HepG2 (cell line): ENCODE results near the gene S100A4. TPM values are rescaled to one million over a fixed set of nuclear protein-coding genes. Genes with fewer than 3 reads are reported as not detected.

Source experiments
- ATAC-seq: fragments of 200-7000 bp; cut with Tn5 transposase; 3 replicates; pipeline ENCODE4 v1.9.1; 2020; ENCODE audit warnings: mild to moderate bottlenecking, moderate library complexity
- BruUV-seq: library from RNA; stranded (reverse); fragments of 400-500 nt; replicated peaks from 2 replicates; lab custom pipeline; 2021; lab: Mats Ljungman, UMichigan
- CTCF ChIA-PET: fragments of 300-600 bp; formaldehyde crosslinking; extraction: SDS; loops from one replicate; lab custom pipeline; 2021; ENCODE audit warnings: low total read pairs, inconsistent platforms, low intra/inter-chr PET ratio; lab: Yijun Ruan, JAX
- POLR2A ChIA-PET: fragments of 350-600 bp; sonication (Branson Sonifier 250); formaldehyde crosslinking; loops from one replicate; lab custom pipeline; 2020; ENCODE audit warnings: antibody characterized with exemption, inconsistent platforms; lab: Yijun Ruan, JAX
- DNase-seq: peaks from one replicate; pipeline ENCODE4 v3.0.0-alpha.2; 2015; ENCODE audit warnings: low spot score
- FAIRE-seq: peaks from 3 replicates; lab custom pipeline; 2011; peaks lifted over from hg19 to GRCh38; lab: Jason Lieb, UNC
- H2AFZ ChIP-seq: one replicate; pipeline ENCODE4 v1.6.1; 2011; ENCODE audit warnings: low read length, inconsistent platforms
- H3K27ac ChIP-seq: fragments of 300-600 bp; 3 replicates; pipeline ENCODE4 v1.8.0; 2011; ENCODE audit warnings: mixed run types, mild to moderate bottlenecking, mixed read lengths, low read length, inconsistent platforms; ENCODE audit not compliant: insufficient read depth; ENCODE audit errors: extremely low read length
- H3K27me3 ChIP-seq, 2 experiments: fragments of 200-600 bp in 1 of 2; 2 replicates in 1 of 2; 3 replicates in 1 of 2; pipeline versions ENCODE4 v1.6.0 to v1.8.0; 2011; ENCODE audit warnings: low read length in 2 of 2, mild to moderate bottlenecking in 2 of 2, moderate library complexity in 2 of 2, inconsistent platforms in 1 of 2; ENCODE audit not compliant: insufficient read depth in 2 of 2, control insufficient read depth in 1 of 2
- H3K36me3 ChIP-seq, 2 experiments: fragments of 200-600 bp in 1 of 2; replicated peaks in 1 of 2; 2 replicates in 1 of 2; 3 replicates in 1 of 2; pipeline versions ENCODE4 v1.5.1 to v1.8.0; 2011; ENCODE audit warnings: low read length in 2 of 2, inconsistent platforms in 1 of 2; ENCODE audit not compliant: insufficient read depth in 2 of 2, control insufficient read depth in 1 of 2
- H3K4me1 ChIP-seq: 2 replicates; pipeline ENCODE4 v1.5.1; 2012; ENCODE audit warnings: low read length, inconsistent platforms; ENCODE audit not compliant: insufficient read depth
- H3K4me2 ChIP-seq: 2 replicates; pipeline ENCODE4 v1.6.0; 2011; ENCODE audit warnings: low read depth, low read length, inconsistent platforms
- H3K4me3 ChIP-seq, 3 experiments: fragments of 200-600 bp in 1 of 3; sonication (generic), shearing (Covaris generic) in 1 of 3; replicated peaks in 1 of 3; 2 replicates each; pipeline ENCODE4 v1.5.1; 2011 to 2016; ENCODE audit warnings: low read length in 3 of 3, inconsistent platforms in 2 of 3, low read depth in 2 of 3, mild to moderate bottlenecking in 2 of 3, control low read depth in 1 of 3, mixed read lengths in 1 of 3; ENCODE audit not compliant: insufficient read depth in 1 of 3
- H3K79me2 ChIP-seq: one replicate; pipeline ENCODE4 v1.6.1; 2011; ENCODE audit warnings: low read length, inconsistent platforms; ENCODE audit not compliant: insufficient read depth
- H3K9ac ChIP-seq: 2 replicates; pipeline ENCODE4 v1.6.0; 2011; ENCODE audit warnings: mild to moderate bottlenecking, low read depth, low read length, inconsistent platforms; ENCODE audit not compliant: insufficient read depth
- H3K9me3 ChIP-seq: 2 replicates; pipeline ENCODE4 v1.5.1; 2012; ENCODE audit warnings: mild to moderate bottlenecking, low read length
- H4K20me1 ChIP-seq: 2 replicates; pipeline ENCODE4 v1.6.0; 2011; ENCODE audit warnings: inconsistent platforms, mild to moderate bottlenecking, low read length, moderate library complexity; ENCODE audit not compliant: insufficient read depth
- BCL6 ChIP-seq: IDR thresholded peaks from 2 replicates; pipeline ENCODE4 v1.6.1; 2016; ENCODE audit warnings: missing genetic modification reagents, missing compliant biosample characterization
- ERF ChIP-seq: IDR thresholded peaks from 2 replicates; pipeline ENCODE4 v1.6.1; 2018; ENCODE audit warnings: missing biosample characterization, missing genetic modification reagents
- GABPA ChIP-seq, 2 experiments: IDR thresholded peaks; 2 replicates each; pipeline ENCODE4 v1.6.1; 2011 to 2016; ENCODE audit warnings: low read depth in 2 of 2, low read length in 1 of 2, missing biosample characterization in 1 of 2, missing genetic modification characterization in 1 of 2
- PRMT3 ChIP-seq: sonication (generic); formaldehyde crosslinking; IDR thresholded peaks from 2 replicates; pipeline ENCODE4 v1.8.1; 2022; ENCODE audit warnings: low read depth, mild to moderate bottlenecking, moderate library complexity, missing genetic modification reagents, borderline replicate concordance
- SOX6 ChIP-seq, 2 experiments: fragments of 450-650 bp in 1 of 2; sonication (generic) in 1 of 2; formaldehyde crosslinking in 1 of 2; IDR thresholded peaks; 2 replicates each; pipeline versions ENCODE4 v1.4.0 to v1.6.1; 2017 to 2020; ENCODE audit warnings: antibody characterized with exemption in 1 of 2, mild to moderate bottlenecking in 1 of 2, missing genetic modification reagents in 1 of 2
- TBX2 ChIP-seq: sonication (generic); formaldehyde crosslinking; IDR thresholded peaks from 2 replicates; pipeline ENCODE4 v1.5.0; 2020; ENCODE audit warnings: missing genetic modification reagents, mild to moderate bottlenecking, borderline replicate concordance
- WGBS: methylation state at CpG from one replicate; pipeline ENCODE4 v1.1.6; 2017; ENCODE audit warnings: low lambda C conversion rate; 5-methylcytosine and 5-hydroxymethylcytosine counted together
- in situ Hi-C: cut with HindIII; loops from 2 replicates; pipeline ENCODE4 v1.10.0; 2017; ENCODE audit warnings: low pct_unique_long_range_greater_than_20kb; ENCODE audit not compliant: extremely low pct_ligation_motif_present
- intact Hi-C: fragments of 100-400 bp; cut with micrococcal nuclease; formaldehyde crosslinking; loops from one replicate; pipeline ENCODE4 v1.10.0; 2022; ENCODE audit not compliant: unreplicated experiment
- polyA plus RNA-seq, 8 experiments: library from polyadenylated mRNA; depleted of rRNA in 3 of 8; stranded (reverse) in 7 of 8; unstranded in 1 of 8; fragments of >200 nt; fragmentation: Illumina TruSeq in 4 of 8; extraction: Trizol in 4 of 8; gene quantifications; 2 replicates each; pipeline versions ENCODE4 v1.2.1 to v1.2.3, GENCODE V29; 2011 to 2016; ENCODE audit warnings: low read depth in 4 of 8, missing spikeins in 1 of 8, mixed read lengths in 1 of 8; ENCODE audit not compliant: insufficient read depth in 1 of 8
- total RNA-seq, 5 experiments: library from RNA; depleted of rRNA; stranded (reverse); fragments of >200 nt; fragmentation: Illumina TruSeq; extraction: Trizol; gene quantifications; 2 replicates each; pipeline ENCODE4 v1.2.3, GENCODE V29; 2016; ENCODE audit warnings: low read depth in 1 of 5
- TF ChIP-seq, protein P1 (sequence below): IDR thresholded peaks from 2 replicates; pipeline ENCODE4 v1.6.1; 2012; ENCODE audit warnings: low read length, improper control_type of control experiment

The S100A4 gene
- total and polyA plus RNA-seq, 2 of the 13 experiments (the other 11 are each of a cell fraction or from before 2014, with no cell fraction given): 12.9 to 20.2 TPM

DNA sequence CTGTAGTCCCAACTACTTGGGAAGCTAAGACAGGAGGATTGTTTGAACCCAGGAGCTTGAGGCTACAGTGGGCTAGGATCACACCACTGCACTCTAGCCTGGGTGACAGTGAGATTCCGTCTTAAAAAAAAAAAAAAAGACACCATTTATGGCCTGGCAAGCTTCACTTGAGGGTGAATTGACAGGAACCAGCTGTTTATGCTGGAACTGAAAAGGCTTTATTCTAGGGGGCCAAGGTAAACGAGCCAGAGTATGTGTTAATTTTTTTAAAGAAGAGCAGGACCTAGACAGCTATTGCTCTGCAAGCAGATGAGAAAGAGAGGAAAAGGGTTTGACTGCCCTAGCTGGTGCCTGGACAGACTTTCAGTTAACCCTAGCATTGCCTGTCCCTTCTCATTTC, 46.9 kb downstream of the S100A4 start (continued):
- TF ChIP-seq, protein P1, sequence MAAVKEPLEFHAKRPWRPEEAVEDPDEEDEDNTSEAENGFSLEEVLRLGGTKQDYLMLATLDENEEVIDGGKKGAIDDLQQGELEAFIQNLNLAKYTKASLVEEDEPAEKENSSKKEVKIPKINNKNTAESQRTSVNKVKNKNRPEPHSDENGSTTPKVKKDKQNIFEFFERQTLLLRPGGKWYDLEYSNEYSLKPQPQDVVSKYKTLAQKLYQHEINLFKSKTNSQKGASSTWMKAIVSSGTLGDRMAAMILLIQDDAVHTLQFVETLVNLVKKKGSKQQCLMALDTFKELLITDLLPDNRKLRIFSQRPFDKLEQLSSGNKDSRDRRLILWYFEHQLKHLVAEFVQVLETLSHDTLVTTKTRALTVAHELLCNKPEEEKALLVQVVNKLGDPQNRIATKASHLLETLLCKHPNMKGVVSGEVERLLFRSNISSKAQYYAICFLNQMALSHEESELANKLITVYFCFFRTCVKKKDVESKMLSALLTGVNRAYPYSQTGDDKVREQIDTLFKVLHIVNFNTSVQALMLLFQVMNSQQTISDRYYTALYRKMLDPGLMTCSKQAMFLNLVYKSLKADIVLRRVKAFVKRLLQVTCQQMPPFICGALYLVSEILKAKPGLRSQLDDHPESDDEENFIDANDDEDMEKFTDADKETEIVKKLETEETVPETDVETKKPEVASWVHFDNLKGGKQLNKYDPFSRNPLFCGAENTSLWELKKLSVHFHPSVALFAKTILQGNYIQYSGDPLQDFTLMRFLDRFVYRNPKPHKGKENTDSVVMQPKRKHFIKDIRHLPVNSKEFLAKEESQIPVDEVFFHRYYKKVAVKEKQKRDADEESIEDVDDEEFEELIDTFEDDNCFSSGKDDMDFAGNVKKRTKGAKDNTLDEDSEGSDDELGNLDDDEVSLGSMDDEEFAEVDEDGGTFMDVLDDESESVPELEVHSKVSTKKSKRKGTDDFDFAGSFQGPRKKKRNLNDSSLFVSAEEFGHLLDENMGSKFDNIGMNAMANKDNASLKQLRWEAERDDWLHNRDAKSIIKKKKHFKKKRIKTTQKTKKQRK: no peak
- TF ChIP-seq GABPA (IDR thresholded peaks at IDR 0.05; ENCODE audit: low read depth, low read length) (no peak), GABPA (CRISPR knock-in tag; IDR thresholded peaks at IDR 0.05; ENCODE audit: low read depth) (no peak), SOX6 (IDR thresholded peaks at IDR 0.05) (no peak), SOX6 (CRISPR knock-in tag; IDR thresholded peaks at IDR 0.05) (no peak), TBX2 (CRISPR knock-in tag) (no peak)

- ATAC-seq (no peak), DNase-seq (no peak), FAIRE-seq (no peak)
- 6% methylated on average over 4 of the region's 6 CpGs for WGBS
- in situ Hi-C loops (loop anchor here (5.0 kb wide), 1 partner anchor 148 kb away; the partner anchor contains the start of gene PGLYRP4), intact Hi-C loops (loop anchor here (1.0 kb wide), 2 partner anchors 30 to 143 kb away; no protein-coding TSS in a partner anchor)
- Histone ChIP-seq H3K4me3 (no peak overlapping the region), H3K4me1 (no peaks in the 10 kb centered on the region), H3K36me3 (no peaks in the 10 kb centered on the region), H3K27me3 (peaks cover 2 to 3% of the 10 kb centered on the region in 2 experiments; a peak in 2 of 5 replicates), H3K9ac (no peak overlapping the region), H3K4me2 (no peak overlapping the region), H4K20me1 (no peaks in the 10 kb centered on the region), H3K27ac (no peak overlapping the region), H3K9me3 (no peaks in the 10 kb centered on the region), H2AFZ (no peak overlapping the region)
- ChIA-PET POLR2A (no interaction called here), CTCF (interaction anchor here (1.1 to 2.9 kb wide), 3 partner anchors 29 to 143 kb away, joined by 8 to 34 read pairs (median 16); no protein-coding TSS in a partner anchor)
- no TSS peak for BruUV-seq
- TF ChIP-seq BCL6 (CRISPR knock-in tag): no peak
- TF ChIP-seq PRMT3 (CRISPR knock-in tag): no peak
- TF ChIP-seq ERF (CRISPR knock-in tag): no peak
- TF ChIP-seq, all 625 proteins: peak for 0
- no peaks in the 10 kb centered on the region for H3K79me2 ChIP-seq
Measured at GRCh38 chr1:153495536-153495935, 50.1 kb downstream of the S100A4 start.
